Hematopoietic multipotent progenitor cell treated with erythropoietin and hydrocortisone succinate and interleukin-3 and kit ligand, for 6 days (in vitro differentiated cells): ENCODE results near the gene COG1.
"Not testable (repeated sequence)": the region's sequence is repeated elsewhere in the genome, so short reads cannot be mapped to it uniquely, and the experiment has no call there.

Experiments
- DNase-seq: peaks from one replicate; pipeline ENCODE4 v3.0.0-alpha.2; 2015

The COG1 gene, protein sequence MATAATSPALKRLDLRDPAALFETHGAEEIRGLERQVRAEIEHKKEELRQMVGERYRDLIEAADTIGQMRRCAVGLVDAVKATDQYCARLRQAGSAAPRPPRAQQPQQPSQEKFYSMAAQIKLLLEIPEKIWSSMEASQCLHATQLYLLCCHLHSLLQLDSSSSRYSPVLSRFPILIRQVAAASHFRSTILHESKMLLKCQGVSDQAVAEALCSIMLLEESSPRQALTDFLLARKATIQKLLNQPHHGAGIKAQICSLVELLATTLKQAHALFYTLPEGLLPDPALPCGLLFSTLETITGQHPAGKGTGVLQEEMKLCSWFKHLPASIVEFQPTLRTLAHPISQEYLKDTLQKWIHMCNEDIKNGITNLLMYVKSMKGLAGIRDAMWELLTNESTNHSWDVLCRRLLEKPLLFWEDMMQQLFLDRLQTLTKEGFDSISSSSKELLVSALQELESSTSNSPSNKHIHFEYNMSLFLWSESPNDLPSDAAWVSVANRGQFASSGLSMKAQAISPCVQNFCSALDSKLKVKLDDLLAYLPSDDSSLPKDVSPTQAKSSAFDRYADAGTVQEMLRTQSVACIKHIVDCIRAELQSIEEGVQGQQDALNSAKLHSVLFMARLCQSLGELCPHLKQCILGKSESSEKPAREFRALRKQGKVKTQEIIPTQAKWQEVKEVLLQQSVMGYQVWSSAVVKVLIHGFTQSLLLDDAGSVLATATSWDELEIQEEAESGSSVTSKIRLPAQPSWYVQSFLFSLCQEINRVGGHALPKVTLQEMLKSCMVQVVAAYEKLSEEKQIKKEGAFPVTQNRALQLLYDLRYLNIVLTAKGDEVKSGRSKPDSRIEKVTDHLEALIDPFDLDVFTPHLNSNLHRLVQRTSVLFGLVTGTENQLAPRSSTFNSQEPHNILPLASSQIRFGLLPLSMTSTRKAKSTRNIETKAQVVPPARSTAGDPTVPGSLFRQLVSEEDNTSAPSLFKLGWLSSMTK

DNA sequence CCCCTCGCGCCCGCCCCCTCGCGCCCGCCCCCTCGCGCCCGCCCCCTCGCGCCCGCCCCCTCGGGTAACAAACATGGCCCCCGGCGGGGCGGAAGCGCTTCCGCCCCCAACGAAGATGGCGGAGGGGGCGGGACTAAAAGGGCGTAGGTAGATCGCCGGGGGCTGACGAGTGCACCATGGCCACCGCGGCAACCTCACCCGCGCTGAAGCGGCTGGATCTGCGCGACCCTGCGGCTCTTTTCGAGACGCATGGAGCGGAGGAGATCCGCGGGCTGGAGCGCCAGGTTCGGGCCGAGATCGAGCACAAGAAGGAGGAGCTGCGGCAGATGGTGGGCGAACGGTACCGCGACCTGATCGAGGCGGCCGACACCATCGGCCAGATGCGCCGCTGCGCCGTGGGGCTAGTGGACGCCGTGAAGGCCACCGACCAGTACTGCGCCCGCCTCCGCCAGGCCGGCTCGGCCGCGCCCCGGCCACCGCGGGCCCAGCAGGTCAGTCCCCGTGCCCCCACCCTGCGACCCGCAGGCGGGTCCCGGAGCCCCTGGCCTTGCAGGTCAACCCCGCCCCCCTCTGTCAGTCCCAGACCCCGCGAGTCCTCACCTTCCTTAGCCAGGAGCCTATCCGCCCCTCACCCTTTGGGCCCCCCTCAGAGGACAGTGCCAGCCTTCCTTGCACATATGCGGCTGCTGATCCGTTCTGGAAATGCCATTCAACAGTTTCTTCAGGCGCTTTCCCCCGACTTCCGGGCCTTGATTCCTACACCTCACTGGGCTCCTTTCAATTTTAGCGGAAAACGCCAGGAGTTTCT lies at the start of gene COG1:
COG1 (plus strand) TSS at position 162 of the 808 bp plus-strand sequence; CDS start at position 177, 15 bp downstream.
- peak; percentile 93 for DNase-seq

DNA sequence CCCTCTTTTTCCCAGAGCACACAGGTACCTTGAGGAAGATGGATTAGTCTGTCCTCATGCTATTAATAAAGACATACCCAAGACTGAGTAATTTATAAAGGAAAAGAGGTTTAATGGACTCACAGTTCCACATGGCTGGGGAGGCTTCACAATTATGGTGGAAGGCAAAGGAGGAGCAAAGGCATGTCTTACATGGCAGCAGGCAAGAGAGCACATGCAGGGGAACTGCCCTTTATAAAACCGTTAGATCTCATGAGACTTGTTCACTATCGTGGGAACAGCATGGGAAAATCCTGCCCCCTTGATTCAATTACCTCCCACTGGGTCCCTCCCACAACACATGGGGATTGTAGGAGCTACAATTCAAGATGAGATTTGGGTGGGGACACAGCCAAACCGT lies 48.6 kb upstream of the COG1 start:
- not testable (repeated sequence) for DNase-seq

DNA sequence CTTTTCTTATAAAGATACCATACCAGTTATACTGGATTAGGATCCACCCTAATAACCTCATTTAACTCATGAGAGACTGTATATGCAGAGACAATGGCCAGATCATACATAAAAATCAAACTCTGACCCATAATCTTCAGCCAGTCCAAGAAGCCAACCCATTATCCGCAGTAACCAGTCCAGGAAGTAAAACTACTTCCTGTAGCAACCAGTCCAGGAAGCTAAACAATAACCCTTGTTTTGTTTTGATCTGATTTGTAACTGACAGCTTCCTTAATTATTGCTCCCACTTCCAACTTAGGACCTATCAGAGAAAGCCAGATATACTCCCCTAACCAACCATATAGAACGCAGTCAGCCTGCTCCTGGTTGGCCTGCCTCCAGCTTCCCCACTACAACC lies 47.2 kb upstream of the COG1 start:
- no peak for DNase-seq

DNA sequence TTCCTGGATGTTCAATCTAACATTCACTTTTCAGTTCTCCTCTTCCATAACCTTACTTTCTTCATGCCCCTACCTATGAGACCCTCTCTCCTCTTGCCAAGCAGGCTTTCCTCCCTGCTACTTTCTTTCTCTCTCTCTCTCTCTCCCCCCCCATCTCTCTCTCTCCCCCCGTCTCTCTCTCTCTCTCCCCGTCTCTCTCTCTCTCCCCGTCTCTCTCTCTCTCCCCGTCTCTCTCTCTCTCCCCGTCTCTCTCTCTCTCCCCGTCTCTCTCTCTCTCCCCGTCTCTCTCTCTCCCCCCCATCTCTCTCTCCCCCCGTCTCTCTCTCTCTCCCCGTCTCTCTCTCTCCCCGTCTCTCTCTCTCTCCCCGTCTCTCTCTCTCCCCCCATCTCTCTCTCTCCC lies 45.1 kb upstream of the COG1 start:
- not testable (repeated sequence) for DNase-seq

DNA sequence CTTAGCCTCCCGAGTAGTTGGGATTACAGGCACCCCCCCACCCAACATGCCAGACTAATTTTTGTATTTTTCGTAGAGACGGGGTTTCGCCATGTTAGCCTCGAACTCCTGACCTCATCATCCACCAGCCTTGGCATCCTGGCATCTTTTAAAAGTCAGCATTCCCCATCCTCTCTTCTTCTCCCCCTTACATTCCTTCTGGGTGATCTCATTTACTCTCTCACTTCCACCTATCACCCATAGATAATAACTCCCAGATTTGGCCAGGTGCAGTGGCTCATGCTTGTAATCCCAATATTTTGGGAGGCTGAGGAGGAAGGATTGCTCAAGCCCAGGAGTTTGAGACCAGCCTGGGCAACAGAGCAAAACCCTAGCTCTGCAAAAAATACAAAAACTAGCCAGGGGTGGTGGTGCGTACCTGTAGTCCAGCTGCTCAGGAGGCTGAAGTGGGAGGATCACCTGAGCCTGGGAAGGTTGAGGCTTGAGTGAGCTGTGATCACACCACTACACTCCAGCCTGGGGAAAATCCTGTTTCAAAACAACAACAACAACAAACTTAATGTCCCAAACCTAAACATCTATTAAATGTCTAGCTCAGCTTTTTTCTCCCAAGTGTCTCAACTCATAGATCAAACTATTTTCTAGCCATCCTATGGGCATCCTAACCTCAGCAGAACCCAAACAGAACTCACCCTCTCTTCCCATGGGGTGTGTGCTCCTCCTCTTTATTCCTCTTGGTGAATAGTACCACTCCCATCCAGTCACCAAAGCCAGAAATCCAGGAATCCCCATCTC lies 44.1 kb upstream of the COG1 start:
- no peak for DNase-seq

DNA sequence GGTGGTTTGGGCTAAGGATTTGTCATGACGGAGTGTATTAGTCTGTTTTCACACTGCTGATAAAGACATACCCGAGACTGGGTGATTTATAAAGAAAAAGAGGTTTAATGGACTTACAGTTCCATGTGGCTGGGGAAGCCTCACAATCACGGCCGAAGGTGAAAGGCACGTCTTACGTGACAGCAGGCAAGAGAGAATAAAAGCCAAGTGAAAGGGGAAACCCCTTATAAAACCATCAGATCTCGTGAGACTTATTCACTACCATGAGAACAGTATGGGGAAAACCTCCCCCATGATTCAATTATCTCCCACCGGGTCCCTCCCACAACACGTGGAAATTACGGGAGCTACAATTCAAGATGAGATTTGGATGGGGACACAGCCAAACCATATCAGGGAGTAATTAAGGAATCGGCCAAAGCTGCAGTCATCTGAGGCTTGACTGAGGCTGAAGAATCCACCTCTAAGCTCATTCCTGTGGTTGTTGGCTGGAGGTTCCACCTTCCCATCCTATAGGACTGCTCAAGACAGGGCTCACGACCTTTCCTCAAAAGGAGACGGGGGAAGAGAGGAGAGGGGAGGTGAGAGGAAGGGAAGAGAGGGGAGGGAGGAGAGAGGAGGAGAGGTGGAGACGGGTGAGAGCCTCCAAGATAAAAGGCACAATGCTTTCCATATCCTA lies 42.1 kb upstream of the COG1 start:
- not testable (repeated sequence) for DNase-seq

DNA sequence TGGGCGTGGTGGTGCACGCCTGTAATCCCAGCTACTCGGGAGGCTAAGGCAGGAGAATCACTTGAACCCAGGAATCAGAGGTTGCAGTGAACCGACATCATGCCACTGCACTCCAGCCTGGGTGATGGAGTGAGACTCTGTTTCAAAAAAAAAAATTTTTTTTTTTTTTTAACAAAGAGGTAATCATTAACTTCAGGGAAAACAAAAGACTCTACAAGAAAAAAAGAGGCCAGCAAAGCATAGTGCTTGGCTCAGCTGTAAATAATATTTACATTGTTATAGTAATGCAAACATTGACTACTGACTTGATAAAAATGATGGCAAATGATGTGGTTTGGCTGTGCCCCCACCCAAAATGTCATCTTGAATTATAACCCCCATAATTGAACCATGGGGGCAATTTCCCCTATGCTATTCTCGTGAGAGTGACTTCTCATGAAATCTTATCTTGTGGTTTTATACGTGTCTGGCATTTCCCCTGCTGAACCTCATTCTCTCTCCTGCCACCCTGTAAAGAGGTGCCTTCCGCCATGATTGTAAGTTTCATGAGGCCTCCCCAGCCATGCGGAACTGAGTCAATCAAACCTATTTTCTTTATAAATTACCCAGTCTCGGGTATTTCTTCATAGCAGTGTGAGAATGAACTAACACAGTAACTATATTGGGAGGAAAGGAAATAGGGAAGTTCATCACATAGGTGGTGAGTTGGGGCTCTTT lies 40.8 kb upstream of the COG1 start:
- DNase-seq: no peak

DNA sequence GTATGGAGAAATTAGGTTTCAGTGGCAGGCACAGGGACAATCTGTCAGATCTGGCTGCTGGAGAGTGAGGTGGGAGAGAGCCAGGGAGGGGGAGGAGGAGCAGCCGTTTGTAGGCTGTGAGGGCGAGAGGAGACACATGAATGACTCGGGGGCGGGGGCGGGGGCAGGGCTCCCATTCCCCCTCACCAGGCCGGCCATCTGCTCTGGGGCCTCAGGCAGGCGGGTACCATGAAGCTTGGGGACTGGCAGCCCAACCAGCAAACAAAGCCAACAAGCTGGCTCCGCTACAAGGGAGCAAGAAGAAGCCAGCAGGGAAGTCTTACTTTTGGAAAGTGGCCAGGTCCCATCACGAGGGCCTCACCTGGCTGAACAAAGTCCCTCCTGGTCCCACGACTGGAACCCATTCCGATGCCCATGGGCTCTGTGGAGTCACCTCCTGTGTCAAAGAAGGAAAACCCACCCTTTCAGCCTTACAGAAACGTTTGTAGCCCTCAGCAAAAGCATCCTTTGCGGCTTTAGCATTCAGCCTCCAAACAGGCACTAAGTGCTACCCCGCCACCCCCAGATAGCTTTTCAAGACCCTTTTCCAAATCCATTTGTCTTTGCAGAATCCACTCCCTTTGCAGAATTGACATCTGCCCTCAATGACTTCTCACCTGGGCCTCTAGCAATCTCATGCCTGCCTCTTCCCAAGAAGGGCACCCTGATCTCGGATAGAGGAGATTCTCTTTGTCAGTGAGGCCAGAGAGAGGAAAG lies 37.3 kb upstream of the COG1 start:
- no peak for DNase-seq

DNA sequence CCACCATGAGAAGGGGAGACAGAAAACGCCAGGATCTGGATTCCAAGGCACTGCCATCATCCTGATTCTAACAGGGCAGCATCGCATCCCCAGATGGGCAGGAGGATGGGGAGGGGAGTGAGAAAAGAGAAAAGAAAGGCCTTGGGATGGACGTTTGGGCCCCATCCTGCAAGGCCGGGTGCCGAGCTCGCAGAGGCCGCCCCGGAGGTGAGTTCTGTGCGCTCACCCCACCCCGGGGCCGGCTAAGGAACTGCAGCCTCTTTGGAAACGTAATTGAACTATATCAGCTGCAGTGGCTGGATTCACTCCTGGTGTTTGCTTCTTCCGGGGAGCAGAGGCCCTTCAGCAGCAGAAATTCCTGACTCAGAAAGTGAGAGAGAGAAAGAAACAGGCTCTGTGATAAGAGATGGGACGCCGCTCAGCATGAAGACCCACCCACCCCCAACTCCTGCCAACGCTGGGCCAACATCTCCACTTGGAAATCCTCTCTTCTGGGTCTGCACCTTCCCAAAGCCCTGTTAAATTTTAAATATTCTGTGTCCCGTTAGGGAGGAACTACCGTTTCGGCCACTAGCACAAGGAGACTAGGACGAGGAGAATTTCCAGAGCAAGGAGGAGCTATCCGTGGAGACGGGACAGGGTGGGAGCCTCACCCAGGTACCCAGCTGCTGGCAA lies 36.6 kb upstream of the COG1 start:
- peak; percentile 87 for DNase-seq

DNA sequence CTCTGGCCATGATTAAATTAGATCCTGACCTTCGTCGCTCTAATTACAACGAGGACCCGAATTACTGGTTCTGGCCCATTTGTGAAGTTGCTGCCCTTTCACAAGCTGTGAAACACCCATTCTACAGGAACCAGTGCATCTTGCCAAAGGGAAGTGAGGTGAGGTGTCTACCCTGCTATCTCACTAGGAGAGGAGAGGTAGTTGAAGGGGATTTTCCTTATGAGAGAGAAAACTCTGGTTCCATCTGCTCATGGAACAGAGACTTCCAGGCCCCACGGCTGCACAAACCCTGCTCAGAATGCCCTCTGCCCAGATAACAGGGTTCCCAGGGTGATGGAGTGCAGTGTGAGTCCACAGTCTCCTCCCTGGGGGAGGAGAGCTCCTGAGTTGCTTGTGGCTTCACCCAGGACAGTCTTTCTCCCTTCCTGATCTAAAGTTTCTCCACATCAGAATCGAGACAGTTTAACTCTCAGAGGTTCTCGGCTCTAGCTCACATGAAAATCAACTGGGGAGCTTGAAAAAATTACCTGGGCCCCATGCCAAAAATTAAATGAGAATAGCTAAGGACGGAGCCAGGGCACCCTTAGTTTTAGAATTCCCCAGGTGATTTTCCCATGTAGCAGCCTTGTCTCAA lies 35.9 kb upstream of the COG1 start:
- peak; percentile 58 for DNase-seq

DNA sequence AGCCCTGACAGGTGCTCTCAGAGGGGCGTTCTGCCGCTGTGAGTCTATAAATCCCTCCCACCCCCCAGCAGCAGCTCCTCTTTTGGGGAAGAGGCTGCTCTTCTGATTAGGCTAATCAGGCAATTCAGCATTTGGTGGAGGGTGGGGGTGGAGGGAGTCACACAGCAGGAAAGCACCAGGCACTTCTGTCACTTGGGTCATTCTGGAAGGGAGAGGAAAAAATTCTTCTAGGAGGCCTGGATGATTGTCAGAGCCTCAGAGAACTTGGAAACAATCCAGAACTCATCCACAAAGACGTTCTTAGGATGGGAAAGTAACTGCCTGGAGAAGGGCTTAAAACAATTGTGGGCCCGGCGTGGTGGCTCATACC lies 35.3 kb upstream of the COG1 start:
- DNase-seq: peak; percentile 59

DNA sequence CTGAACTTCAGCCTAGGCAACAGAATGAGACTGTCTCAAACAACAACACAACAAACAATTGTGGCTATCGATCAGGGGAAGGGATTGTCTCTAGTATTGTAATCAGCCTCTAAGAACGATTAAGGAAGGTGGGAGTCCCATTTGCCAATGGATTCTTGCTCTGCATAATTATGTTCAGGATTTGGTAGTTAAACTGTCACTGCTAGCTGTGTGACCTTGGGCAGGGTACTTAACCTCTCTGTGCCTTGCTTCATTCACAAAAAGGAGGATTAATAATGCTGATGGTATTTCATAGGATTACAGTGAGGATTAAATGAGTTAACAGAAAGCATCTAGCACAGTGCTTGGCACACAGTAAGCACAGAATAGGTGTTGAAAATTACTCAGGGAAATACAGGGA lies 34.7 kb upstream of the COG1 start:
- no peak for DNase-seq

DNA sequence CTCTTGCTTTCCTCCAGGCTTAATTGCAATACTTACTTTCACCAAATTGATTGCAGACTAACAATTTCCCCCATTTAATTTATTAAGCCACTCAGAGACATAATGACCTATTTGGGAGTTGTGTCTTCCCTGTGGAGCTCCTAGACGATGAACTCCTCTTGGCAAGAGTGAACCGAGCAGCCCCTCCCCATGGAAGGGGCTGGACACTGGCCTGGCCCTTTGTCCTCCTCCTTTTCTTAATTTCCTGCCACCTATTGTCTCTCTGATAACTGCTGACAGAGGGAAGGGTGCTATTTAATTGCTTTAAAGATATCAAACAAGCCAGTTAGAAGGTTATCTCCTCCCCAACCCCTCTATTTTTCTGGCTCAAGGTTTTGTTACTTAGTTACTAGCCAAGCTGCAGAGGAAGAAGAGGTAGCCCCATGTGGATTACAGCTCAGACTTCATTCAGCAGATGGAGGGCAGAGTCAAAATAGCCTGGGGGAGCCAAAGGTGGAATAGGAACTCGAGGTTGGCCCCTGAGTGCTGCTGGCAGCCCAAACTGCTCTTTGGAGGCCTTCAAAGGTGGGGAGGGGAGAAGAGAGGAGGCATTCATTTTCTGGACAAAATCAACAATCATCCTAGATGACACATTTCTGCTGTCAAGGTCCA lies 31.8 kb upstream of the COG1 start:
- DNase-seq: peak; percentile 41

DNA sequence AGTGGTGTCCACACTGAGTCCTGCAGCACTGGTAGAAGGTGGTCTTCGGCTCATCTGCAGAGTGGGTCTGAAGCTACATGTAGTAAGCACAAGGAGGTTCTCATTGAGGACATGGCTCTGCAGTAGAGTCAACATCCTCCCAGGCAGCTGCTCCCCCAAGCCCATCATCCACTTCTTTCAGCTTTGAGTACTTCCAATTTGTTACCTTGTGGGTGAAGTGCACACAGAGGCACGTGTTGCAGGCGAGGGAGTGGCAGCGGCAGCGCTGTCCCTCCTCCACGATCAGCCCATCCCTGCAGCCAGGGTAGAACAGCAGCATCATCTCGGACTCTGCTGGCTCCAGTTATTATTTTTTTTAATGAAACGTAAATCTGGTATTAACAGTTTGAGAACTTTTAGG lies 29.8 kb upstream of the COG1 start:
- DNase-seq: no peak

DNA sequence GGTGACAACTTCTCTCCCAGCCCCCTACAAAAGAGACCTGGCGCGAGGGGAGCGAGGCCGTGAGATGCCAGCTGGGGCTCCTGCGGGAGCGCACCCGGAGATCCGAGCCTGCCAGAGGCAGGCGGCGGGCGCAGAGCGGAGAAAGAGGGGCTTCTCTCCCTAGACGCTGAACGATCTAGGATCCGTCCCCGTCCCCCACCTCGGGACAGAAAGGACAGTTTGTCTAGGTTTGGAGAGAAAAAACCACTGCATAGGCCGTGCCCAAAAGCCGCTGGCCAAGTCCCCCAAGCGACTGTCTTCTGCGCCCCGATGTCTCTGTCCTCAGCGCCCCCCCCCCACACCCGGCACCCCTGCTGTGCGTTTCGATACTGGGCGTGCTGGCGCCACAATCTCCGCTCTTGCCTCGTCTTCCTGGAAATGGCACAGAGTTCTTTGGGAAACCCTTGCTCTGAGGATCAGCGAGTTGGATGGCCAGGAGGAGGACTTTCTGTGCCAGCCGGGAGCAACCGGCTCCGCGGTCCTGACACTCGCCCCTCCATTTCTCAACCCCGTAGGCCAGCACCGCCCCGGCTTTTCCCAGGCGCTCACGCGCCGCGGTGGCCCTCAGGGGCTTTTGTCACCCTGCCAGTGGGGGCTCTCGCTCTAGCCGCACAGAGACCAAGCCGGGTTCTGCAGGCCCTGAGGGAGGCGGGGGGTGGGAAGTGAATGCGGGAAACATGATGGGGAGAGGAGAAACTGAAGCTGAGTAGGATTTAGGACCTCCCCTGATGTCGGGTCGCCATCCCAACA lies 27.0 kb upstream of the COG1 start:
- DNase-seq: no peak

DNA sequence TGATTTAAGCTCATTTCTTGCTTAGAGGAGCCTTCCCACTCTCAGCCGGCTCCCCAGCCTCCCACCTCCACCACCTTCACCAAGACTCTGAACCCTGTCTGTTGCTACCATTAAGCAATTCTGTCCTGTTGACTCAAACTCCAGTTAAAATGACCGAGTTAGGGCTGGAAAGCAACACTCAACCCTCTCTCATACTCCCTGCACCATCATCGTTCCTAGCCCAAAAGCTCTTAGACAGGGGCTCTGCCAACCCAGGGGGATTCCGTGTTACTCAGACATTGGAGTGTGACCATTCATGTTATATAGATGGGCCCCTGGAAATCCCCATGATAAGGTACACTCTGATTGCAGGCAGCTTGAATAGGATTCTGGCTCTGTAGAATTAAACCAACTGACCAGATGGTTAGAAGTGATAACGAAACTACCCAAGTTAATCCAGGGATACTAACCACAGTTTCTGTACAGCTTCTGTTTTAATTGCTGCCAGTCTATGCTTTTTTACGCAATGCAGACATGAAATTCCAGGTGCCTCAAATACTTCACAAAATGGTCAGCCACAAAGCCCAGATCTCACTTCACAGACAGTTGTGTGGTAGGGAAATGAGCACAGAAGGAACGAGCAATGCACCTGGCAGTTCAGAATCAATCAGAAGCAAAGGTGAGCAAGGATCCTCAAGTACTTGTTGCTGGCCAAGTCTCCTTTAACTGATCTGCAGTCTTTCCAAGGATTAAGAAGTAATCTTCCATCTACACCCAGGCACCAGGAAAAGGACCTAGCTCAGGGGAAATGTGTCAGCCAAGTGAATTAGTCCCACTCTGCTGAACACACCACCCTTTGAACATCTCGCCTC lies 25.9 kb upstream of the COG1 start:
- DNase-seq: peak; percentile 64

DNA sequence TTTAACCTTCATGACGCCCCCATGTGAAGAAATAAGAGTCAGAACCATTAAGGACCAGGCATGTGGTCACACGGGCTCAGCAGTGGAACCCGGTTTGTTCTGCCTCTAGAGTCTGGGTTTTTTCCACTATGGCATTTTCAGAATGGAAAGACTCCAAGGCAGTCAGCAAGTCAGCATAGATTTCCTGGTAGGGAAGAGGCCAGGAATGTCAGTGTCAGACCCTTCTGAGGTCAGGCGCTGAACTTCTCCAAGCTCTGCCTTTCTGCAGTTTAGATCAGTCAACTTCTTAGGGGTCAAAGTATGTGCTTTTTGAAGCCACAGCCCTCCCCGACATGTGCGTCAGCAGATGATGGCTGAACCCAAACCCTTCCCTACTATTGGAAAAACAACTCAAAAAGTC lies 24.2 kb upstream of the COG1 start:
- no peak for DNase-seq
